HG02943 (cell line): Measurements from ENCODE around the gene GOLPH3L.
"Not testable (repeated sequence)": the region's sequence is repeated elsewhere in the genome, so short reads cannot be mapped to it uniquely, and the experiment has no call there.

ENCODE experiments used
- ATAC-seq: cut with Tn5 transposase; IDR thresholded peaks from one replicate; pipeline ENCODE4 v1.9.1; 2021; ENCODE audit warnings: mild to moderate bottlenecking, low read depth, moderate library complexity; ENCODE audit not compliant: unreplicated experiment

Gene GOLPH3L

GRCh38 chr1:150619576-150620509, 77.1 kb downstream of the GOLPH3L start:
- ATAC-seq = no peak

- no peak for ATAC-seq
These were observed 81.4 kb downstream of the GOLPH3L start for GRCh38 chr1:150615346-150616201.

- ATAC-seq = no peak
These were observed 83.7 kb downstream of the GOLPH3L start for GRCh38 chr1:150613061-150613920.

- no peak for ATAC-seq
These were observed 85.0 kb downstream of the GOLPH3L start for GRCh38 chr1:150612014-150612345.

GRCh38 chr1:150610576-150610975, 86.4 kb downstream of the GOLPH3L start:
- no peak for ATAC-seq

GRCh38 chr1:150609732-150610131, 87.2 kb downstream of the GOLPH3L start:
- no peak for ATAC-seq

- ATAC-seq = no peak
These were observed 90.4 kb downstream of the GOLPH3L start for GRCh38 chr1:150606463-150607142.

GRCh38 chr1:150605451-150605731, 91.6 kb downstream of the GOLPH3L start:
- ATAC-seq = not testable (repeated sequence)

GRCh38 chr1:150604226-150604588, 92.7 kb downstream of the GOLPH3L start:
- no peak for ATAC-seq

- no peak for ATAC-seq
These were observed 93.2 kb downstream of the GOLPH3L start for GRCh38 chr1:150603711-150604110.

GRCh38 chr1:150602372-150602771, 94.6 kb downstream of the GOLPH3L start:
- ATAC-seq = not testable (repeated sequence)

GRCh38 chr1:150601540-150601939, 95.4 kb downstream of the GOLPH3L start:
- ATAC-seq = no peak

GRCh38 chr1:150598346-150598745, 98.6 kb downstream of the GOLPH3L start:
- ATAC-seq = not testable (repeated sequence)

- ATAC-seq = no peak
These were observed 100.0 kb downstream of the GOLPH3L start for GRCh38 chr1:150596976-150597375.
